Stimulated activated CD4-positive, alpha-beta T cell treated with anti-CD3 and anti-CD28 coated beads, TNF-alpha, amount 100 ng/mL, for 48 hours (primary cell): ENCODE results near the gene VSTM2B.

Source experiments
- DNase-seq, 3 donors: peaks; one replicate each; pipeline ENCODE4 v3.0.0-alpha.2; 2020; ENCODE audit warnings: low read depth in 3 of 3

The VSTM2B gene

DNA sequence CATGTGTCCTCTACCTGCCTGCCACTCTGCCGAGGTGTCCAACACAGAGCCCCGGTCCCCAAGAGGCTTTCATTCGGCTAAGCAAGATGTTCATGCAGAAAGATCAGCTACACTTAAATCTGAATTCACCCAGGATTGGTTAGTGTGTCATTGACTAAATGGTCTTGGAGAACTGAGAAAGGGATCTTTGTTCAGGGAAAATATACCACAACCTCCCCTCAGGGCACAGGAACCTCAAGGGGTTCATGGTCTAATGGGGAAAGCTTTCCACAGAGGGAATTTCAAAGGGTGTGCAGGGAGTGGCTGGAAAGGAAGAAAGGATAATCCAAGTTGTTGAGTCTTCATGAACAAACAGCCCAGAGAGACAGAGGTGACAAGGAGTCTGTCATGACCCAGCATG is 65.9 kb downstream of the VSTM2B start:
- DNase-seq = no peak

DNA sequence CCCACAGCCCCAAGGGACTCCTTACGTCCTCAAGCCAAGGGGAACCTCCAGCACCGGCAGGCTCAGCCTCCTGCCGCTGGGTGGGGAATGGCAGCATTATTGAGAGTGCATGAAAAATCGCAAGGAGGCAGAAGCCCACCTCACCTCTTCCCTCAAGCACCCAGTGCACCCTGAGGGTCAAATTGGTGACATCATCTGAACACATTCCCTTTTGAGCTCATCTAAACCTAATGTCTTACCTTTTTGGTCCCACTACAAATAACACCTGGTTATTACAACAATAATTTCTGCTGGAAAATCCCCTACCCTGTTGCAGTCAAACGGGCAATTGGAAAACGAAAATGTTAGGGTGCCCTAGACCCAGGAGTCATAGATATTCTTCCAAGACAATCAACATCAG is 68.1 kb downstream of the VSTM2B start:
- no peak for DNase-seq

DNA sequence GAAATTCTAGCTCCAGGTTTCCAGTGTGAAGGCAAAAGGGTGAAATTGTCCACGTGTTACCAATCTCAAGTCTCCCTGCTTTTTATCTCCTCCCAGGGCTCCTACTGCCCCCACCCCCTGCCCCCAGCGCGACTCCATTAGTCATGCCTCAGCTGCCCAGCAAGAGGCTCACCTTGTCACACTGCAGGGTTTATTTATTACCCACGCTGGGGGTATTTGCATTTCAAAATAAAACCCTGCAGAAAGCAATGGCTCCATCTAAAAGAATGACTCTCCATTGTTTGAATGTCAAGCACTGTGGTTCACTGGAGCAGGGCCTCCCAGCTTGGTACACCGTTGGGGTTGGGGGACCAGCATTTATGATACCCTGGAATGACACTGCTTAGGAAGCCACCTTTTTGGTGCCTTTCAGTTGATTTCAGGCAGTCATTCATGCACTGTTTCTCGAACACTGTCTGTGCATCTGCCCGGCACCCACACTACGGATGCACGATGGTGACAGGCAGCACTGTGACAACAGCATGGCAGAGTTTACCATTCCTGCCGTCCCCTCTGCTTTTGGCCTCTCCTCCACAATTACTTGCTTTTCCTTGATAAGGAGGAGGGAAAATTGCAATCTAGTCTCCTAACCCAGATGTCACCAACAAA is 70.4 kb downstream of the VSTM2B start:
- no peak for DNase-seq

DNA sequence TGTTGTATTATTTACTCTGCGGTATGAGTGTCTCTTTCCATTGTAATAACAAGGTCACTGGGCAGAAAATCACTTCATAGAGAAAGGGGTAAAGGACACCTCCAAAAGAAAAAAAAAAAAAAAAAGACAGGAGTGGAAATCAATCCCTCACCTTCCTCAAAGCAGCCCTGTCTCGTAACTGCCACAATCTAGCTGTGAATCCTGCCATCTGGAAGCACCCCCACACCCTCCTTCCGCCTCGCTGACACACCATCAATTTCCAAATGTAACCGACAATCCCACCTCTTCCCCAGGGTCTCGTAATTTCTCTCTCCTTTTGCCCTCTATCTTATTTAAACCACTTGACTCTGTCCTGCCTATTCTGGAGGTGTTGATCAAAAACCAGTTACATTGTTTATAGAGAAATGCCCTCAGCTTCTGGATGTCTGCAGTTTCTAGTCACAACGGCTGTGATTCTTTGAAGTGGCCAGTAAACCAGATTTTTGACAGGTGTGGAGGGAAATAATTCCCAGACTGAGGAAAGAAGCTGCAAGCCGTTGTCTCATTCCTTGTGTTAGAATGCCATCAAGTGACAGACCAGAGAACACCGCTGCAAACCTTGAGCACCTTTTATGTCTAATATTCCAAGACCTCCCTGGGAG is 71.2 kb downstream of the VSTM2B start:
- DNase-seq = no peak

DNA sequence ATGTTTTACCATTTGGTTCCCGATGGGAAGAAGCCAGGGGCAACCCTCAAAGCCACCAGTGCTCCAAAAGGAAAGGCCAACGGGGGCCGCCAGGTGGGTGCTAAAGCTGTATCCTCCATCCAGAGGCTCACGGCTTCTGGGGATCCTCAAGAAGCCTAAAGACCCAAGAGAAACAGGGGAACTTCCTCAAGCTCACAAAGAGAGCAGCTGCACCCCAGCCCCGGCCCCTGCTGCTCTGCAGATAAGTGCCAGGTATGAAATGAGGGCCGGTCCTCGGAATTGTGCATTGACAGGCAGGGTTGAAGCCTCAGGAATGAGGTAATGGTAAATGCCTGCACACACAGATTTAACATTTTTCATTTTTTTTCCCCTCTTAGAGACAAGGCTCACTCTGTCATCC is 72.2 kb downstream of the VSTM2B start:
- no peak for DNase-seq

DNA sequence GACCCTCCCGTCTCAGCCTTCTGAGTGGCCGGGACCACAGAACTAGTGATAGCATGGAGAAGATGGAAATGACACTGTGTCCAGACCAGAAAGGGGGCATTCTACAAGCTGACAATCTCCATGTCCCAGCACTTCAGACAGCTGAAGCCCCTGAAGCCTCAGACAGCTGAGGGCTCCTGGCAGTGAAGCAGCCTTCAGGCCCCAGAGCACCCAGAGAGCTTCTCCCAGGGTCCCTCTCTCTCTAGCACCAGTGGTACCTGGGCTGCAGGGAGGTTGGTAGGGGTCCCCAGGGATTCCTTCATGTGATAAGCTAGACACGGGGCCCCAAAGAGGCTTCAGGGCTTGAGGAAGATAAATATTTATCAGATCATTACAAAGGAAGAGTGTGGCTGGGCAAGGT is 72.7 kb downstream of the VSTM2B start:
- DNase-seq = no peak

DNA sequence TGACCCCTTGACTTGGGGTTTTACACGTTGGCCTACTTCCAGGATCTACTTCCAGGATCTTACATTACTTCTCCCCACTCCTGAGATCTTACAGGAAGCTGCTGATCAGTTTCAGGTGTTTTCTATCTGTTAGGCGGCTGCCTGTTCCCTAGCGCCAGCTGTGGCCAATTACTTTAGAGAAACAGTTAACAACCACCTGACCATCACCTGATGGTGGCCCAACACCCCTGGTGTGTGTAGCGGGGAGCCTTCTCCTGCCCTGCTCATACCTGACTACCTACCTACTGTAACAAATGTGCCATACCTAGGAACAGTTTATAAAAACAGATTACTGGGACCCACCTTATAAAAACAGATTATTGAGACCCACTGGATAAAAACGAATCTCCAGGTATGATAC is 77.5 kb downstream of the VSTM2B start:
- no peak for DNase-seq

DNA sequence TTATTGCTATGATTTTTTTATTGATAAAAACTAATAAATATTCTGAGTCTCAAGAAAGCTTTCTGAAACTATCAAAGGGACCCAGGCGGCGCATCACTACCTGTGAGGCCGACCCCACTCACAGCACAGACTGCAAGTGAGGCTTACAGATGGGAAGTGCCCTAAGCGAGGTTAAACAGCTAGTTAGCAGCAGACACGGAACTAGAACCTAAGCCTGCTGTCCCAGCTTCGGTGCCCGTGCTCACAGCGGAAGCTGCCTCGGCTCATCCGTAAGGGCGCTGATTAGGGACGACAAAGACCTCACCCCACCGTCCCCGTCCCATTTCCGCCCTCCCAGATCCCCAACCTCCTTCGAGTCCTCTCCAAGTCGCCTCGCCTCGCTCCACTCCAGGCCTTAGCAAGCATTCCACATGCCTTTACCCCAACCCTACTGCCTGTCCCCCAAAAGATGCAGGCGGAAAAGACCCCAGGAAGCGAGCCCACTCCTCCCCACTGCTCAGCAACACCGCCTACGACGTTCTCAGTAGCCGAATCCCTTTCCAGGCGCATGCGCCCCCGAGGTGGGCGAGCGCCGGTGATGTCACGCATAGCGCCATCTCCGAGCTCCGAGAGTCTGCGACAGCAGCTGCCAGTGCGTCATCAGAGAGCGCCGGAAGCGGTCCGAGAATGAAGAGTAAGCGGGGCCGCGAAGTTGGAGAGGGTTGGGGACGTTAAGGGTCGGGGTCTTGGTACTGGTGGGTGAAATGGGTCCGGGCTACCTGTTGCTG is 80.0 kb downstream of the VSTM2B start, which contains the start of gene POP4:
POP4 (plus strand) TSS at position 631 of the 767 bp plus-strand sequence; CDS start at position 667, 36 bp downstream.
- DNase-seq = peak; percentile 95 to 98 (median 97)

DNA sequence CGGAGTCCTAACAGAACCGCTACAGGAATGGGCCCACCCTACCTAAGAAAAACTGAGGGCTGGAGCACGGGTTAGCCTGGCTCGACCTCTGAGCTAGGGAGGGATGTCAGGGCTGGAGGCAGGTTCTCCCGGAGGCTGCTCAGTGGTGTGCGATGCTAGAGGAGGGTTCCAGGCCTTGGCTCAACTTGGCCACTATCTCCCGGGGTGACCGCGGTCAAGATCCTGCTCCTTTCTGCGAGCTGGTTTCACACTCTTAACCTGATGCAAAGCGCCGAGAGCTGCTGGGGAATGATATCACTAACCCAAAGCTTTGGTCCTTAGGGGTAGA is 80.6 kb downstream of the VSTM2B start:
- peak in 1 of 3 donors; percentile 6 for DNase-seq

DNA sequence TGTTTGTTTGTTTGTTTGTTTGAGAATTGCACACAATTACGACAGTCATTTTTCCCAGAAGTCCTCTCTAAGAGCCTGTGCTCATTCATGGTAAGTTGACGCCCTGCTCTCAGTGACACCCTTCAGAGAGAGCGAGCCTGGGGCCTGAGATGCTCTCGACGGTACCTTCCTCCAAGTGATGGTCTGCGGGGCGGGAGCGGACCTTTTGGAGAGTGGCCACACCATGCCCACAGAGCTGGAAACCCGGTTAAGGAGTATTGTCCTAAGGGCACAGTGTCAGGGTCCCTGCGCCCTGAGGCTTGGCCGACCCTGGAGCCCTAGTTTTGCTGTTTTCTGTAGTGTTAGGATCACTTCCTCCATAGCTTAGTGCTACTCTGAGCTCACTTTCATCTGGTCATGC is 83.8 kb downstream of the VSTM2B start:
- DNase-seq = no peak

DNA sequence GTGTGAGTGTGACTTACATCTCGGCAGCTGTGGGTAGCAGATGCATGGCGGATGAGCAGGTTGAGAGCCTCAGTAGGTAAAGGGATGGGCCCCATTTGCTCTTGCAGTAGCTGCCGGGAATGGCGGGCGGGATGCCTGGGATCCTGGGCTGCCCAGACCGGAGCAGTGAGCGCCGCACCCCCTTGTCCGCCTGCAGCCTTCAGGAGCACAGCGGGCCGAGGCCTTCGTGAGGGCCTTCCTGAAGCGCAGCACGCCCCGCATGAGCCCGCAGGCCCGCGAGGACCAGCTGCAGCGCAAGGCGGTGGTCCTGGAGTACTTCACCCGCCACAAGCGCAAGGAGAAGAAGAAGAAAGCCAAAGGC is 84.4 kb downstream of the VSTM2B start:
- no peak for DNase-seq

DNA sequence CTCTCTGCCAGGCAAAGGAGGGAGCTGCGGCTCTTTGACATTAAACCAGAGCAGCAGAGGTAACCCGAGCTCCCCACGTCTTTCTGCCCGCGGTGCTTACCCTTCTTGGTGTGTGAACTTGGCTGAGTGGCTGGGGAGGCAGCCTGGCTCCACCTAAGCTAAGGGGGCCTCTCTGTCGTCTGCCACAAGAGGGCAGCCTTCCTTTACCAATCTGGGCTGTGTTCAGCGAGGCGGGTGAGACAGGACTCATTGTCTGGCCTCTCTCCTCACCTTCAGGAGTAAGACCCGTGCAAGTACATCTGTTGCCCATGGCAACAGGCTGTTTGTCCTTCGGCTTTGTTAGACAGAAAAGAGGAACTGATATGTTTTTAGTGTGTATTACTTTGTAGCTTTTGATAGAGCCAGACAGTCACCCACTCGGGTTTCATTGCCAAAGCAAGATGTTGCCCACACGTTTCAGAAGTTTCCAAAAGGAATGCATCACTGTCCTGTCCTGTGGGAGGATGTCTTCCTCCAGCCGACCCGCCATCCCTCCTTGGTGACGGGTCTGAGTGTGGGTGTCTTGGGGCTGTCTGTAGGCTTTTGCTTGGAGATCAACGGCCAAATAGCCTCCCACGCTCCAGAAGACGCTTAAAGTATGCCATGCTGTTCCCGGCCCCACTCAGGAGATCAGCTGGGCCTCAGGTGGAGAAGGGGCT is 84.9 kb downstream of the VSTM2B start:
- DNase-seq = peak; percentile 68 to 86 (median 74)

DNA sequence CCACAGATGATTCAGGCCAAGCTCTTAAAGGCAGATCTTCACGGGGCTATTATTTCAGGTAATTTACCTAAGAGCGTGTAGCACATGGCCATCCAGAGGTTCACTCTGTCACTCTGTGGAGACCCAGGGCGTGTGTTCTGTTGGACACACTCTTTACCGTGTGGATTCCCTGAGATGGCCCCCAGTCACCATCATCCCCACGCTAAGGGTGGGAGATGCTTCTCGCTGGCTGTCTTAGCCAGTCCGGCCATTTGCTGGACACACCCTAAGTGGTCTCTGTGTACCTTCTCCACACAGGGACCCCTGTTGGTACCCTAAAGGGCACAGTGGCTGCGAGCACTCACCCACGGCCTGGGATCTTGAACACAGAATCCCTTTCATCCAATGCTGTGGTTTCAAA is 86.3 kb downstream of the VSTM2B start:
- DNase-seq = no peak

DNA sequence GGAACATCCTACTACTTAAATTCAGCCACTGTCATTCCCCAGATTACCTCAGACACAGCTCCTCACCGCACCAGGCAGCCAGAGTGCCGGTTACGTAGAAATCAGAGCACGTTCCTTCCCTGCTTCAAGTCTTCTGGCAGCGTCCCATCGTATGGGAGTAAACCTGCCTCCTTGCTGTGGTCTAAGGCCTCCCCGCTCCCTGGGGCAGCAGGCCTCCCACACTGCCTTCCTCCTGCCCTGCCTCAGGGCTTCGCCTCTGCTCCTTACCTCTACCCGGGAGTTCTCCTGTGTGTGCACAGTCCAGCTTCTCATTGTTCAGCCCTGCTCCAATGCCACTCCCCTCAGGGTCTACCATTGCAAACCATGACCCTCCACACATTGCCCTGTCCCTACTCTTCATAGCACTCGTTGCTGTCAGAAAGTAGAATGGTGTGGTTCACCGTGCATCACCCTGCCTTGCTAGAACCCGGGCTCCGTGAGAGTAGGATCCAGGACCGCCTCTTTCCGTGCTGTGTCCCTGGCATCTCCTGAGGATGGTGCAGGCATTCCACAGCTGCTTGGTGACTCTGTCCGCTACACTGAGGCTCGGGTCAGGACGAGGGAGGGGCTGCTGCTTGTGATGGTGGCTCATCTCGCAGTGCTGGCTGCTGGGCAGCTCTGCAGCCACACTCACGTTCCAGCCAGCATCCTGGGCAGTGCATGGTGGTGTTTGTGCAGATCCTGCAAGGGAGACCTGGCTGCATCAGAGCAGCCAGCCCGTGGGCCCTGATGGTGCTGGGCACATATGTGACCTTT is 87.2 kb downstream of the VSTM2B start:
- no peak for DNase-seq

DNA sequence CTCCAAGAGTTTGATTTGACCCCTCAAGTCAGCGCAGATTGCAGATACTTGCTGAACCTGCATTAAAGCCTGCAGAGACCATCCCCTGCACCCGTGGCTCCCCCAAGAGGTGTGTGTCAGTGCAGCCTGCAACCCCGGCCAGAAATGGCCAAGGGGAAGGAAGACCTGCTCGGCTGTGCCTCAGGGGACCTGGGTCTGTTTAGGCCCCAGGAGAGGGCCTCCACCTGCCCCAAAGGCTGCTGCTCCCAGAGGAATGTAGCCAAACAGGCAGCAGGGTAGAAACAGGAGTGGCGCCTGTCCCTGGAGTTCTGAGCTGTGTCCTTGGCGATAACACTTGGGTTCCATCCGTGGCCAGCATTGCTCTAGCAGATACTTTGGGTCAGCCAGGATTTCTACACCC is 88.3 kb downstream of the VSTM2B start:
- no peak for DNase-seq
